Sigmoid colon (tissue), 7 donors: ENCODE measurements around the gene LYSMD1. TPM values are rescaled to one million over a fixed set of nuclear protein-coding genes. Genes with fewer than 3 reads are reported as not detected.

ENCODE experiments used
- DNase-seq: peaks from one replicate; pipeline ENCODE4 v3.0.0-alpha.2; 2019
- H3K27ac ChIP-seq, 4 donors: fragments of 200-600 bp; sonication (generic); one replicate each; pipeline ENCODE4 v1.5.1; 2016 to 2019; ENCODE audit warnings: mild to moderate bottlenecking in 1 of 4
- H3K27me3 ChIP-seq, 3 donors: fragments of 200-600 bp; sonication (generic); one replicate each; pipeline ENCODE4 v1.5.1; 2019; ENCODE audit warnings: mild to moderate bottlenecking in 1 of 3
- H3K36me3 ChIP-seq, 4 donors: fragments of 200-600 bp; sonication (generic); one replicate each; pipeline ENCODE4 v1.5.1; 2016 to 2019
- H3K4me1 ChIP-seq, 4 donors: fragments of 200-600 bp; sonication (generic); one replicate each; pipeline ENCODE4 v1.5.1; 2017 to 2019
- H3K4me3 ChIP-seq, 4 donors: fragments of 200-600 bp; sonication (generic); one replicate each; pipeline ENCODE4 v1.5.1; 2017 to 2019; ENCODE audit warnings: mild to moderate bottlenecking in 2 of 4, moderate library complexity in 1 of 4
- H3K9me3 ChIP-seq, 4 donors: fragments of 200-600 bp in 3 of 4; sonication (generic) in 3 of 4; one replicate each; pipeline versions ENCODE4 v1.5.1 to v1.6.1; 2013 to 2019
- CTCF ChIP-seq, 4 experiments: fragments of 450-650 bp in 3 of 4; fragments of 200-600 bp in 1 of 4; IDR thresholded peaks; one replicate each; pipeline ENCODE4 v1.5.1; 2016 to 2019; ENCODE audit warnings: antibody characterized with exemption in 4 of 4, mild to moderate bottlenecking in 3 of 4, moderate library complexity in 2 of 4
- EP300 ChIP-seq, 4 donors: sonication (generic); formaldehyde crosslinking; IDR thresholded peaks; one replicate each; pipeline ENCODE4 v1.6.1; 2017; ENCODE audit warnings: antibody characterized with exemption in 4 of 4
- POLR2A ChIP-seq, 2 donors: fragments of 450-650 bp; IDR thresholded peaks; one replicate each; pipeline ENCODE4 v1.6.1; 2016; ENCODE audit warnings: antibody characterized with exemption in 2 of 2, mild to moderate bottlenecking in 2 of 2, moderate library complexity in 2 of 2
- POLR2AphosphoS5 ChIP-seq, 4 donors: sonication (generic); formaldehyde crosslinking; IDR thresholded peaks; one replicate each; pipeline ENCODE4 v1.6.1; 2017; ENCODE audit warnings: antibody characterized with exemption in 4 of 4
- WGBS, 2 donors: extraction: QIAGEN DNeasy Blood & Tissue Kit; methylation state at CpG; one replicate each; pipeline ENCODE4 v1.1.7; 2013; 5-methylcytosine and 5-hydroxymethylcytosine counted together
- intact Hi-C: fragments of 100-400 bp; cut with DNase I; formaldehyde crosslinking; loops from one replicate; pipeline ENCODE4 v1.15.1; 2023
- polyA plus RNA-seq, 3 donors: library from polyadenylated mRNA; stranded (reverse); fragments of 200-250 nt; gene quantifications; one replicate each; pipeline ENCODE4 v1.2.3, GENCODE V29; 2013
- total RNA-seq, 4 donors: library from RNA; depleted of rRNA; stranded (reverse); fragments of >200 nt; gene quantifications; one replicate each; pipeline ENCODE4 v1.1.0, GENCODE V29; 2016
- donor health status: healthy with polysubstance abuse.
- donor health status: Bipolar disorder and iron deficiency.
- donor health status: healthy.

LYSMD1 gene
- total and polyA plus RNA-seq, 7 donors = 4.2 to 22.7 (median 15.5) TPM

- Histone ChIP-seq H3K4me3 (no peak overlapping the region), H3K9me3 (no peaks in the 10 kb centered on the region), H3K27ac (peak overlapping the region in 1 of 4 donors; percentile 69), H3K27me3 (no peaks in the 10 kb centered on the region), H3K4me1 (no peaks in the 10 kb centered on the region), H3K36me3 (peaks cover 6 to 73% (median 58%) of the 10 kb centered on the region in 4 donors)
- WGBS, 2 donors = 75 to 78% methylated on average over 6 of the region's 6 CpGs
- no peak for DNase-seq
- intact Hi-C loops = no loop called here
- TF ChIP-seq EP300 (IDR thresholded peaks at IDR 0.05) = no peak
- TF ChIP-seq POLR2A (IDR thresholded peaks at IDR 0.05) = no peak
- no peak for TF ChIP-seq CTCF (IDR thresholded peaks at IDR 0.05)
- no peak for TF ChIP-seq POLR2AphosphoS5 (IDR thresholded peaks at IDR 0.05)
Observed at GRCh38 chr1:151175041-151175741, 9.5 kb upstream of the LYSMD1 start.

GRCh38 chr1:151171190-151171589, 5.5 kb upstream of the LYSMD1 start:
- no peak for DNase-seq
- TF ChIP-seq CTCF (IDR thresholded peaks at IDR 0.05) (no peak), POLR2AphosphoS5 (IDR thresholded peaks at IDR 0.05) (no peak), EP300 (IDR thresholded peaks at IDR 0.05) (no peak), POLR2A (IDR thresholded peaks at IDR 0.05) (no peak)
- Histone ChIP-seq H3K4me3 (no peak overlapping the region), H3K9me3 (no peaks in the 10 kb centered on the region), H3K36me3 (peaks cover under 1 to 65% (median 28%) of the 10 kb centered on the region in 4 donors), H3K27ac (no peak overlapping the region), H3K4me1 (peaks cover 0 to 13% (median 10%) of the 10 kb centered on the region in 4 donors), H3K27me3 (no peaks in the 10 kb centered on the region)
- intact Hi-C loops = no loop called here
- 91 to 96% methylated on average over 5 of the region's 5 CpGs for WGBS, 2 donors

GRCh38 chr1:151167116-151167515, 1.4 kb upstream of the LYSMD1 start:
- 88 to 92% methylated on average over 6 of the region's 6 CpGs for WGBS, 2 donors
- TF ChIP-seq POLR2AphosphoS5 (IDR thresholded peaks at IDR 0.05) = no peak
- TF ChIP-seq POLR2A (IDR thresholded peaks at IDR 0.05) = no peak
- TF ChIP-seq CTCF (IDR thresholded peaks at IDR 0.05) = no peak
- TF ChIP-seq EP300 (IDR thresholded peaks at IDR 0.05) = no peak
- H3K27ac ChIP-seq = no peak overlapping the region
- peaks cover 0 to 32% (median 24%) of the 10 kb centered on the region in 4 donors for H3K4me1 ChIP-seq
- peak overlapping the region in 2 of 4 donors; percentile 77 to 79 for H3K4me3 ChIP-seq
- H3K27me3 ChIP-seq = no peaks in the 10 kb centered on the region
- no peak for DNase-seq
- peaks cover 0 to 48% (median 16%) of the 10 kb centered on the region in 4 donors for H3K36me3 ChIP-seq
- intact Hi-C loops = no loop called here
- no peaks in the 10 kb centered on the region for H3K9me3 ChIP-seq

- peak overlapping the region; percentile 84 to 93 (median 92) for H3K27ac ChIP-seq
- whole genome bisulfite sequencing, 2 donors = 3 to 4% methylated on average over 15 of the region's 15 CpGs
- no peak for TF ChIP-seq EP300 (IDR thresholded peaks at IDR 0.05)
- no peak for TF ChIP-seq CTCF (IDR thresholded peaks at IDR 0.05)
- no peak for TF ChIP-seq POLR2A (IDR thresholded peaks at IDR 0.05)
- no peak for TF ChIP-seq POLR2AphosphoS5 (IDR thresholded peaks at IDR 0.05)
- H3K36me3 ChIP-seq = peaks cover 0 to 53% (median 17%) of the 10 kb centered on the region in 4 donors
- H3K4me1 ChIP-seq = peaks cover 0 to 32% (median 24%) of the 10 kb centered on the region in 4 donors
- no peaks in the 10 kb centered on the region for H3K27me3 ChIP-seq
- no peaks in the 10 kb centered on the region for H3K9me3 ChIP-seq
- peak overlapping the region; percentile 56 to 84 (median 78) for H3K4me3 ChIP-seq
- DNase-seq = peak; percentile 72
- intact Hi-C loops = no loop called here
Observed at GRCh38 chr1:151166505-151166956, 829 bp upstream of the LYSMD1 start.
